HL-60/S4 (cell line): ENCODE results near the gene NMNAT3.
"Not testable (repeated sequence)": the region's sequence is repeated elsewhere in the genome, so short reads cannot be mapped to it uniquely, and the experiment has no call there.

ENCODE experiments used
- in situ Hi-C: fragments of 300-500 bp; cut with MboI; formaldehyde crosslinking; loops from 2 replicates; pipeline ENCODE4 v1.14.3; 2022; ENCODE audit warnings: low sequenced_read_pairs

Gene NMNAT3

GRCh38 chr3:139639662-139640061, 38.1 kb downstream of the NMNAT3 start:
- in situ Hi-C loops = no loop called here

GRCh38 chr3:139638518-139638917, 39.3 kb downstream of the NMNAT3 start:
- in situ Hi-C loops = no loop called here

DNA sequence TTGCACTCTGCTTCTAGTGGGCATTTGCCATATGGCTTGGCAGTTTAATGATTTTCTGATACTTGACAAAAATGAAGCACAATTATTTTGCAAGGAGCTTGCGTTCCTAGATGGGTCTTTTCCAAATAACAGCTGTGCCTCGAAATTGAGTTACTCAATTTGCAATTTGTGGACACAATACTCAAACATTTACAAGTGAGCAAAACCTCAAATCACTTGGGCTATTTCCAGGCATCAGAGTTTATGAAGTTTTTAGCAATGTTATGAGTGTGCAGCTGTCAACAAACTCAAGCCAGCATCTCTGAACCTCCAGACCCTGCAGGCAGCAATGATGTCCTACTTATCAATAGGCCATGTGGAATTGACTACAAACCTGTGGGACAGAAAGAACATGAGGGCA, 41.3 kb downstream of the NMNAT3 start:
- in situ Hi-C loops = no loop called here

DNA sequence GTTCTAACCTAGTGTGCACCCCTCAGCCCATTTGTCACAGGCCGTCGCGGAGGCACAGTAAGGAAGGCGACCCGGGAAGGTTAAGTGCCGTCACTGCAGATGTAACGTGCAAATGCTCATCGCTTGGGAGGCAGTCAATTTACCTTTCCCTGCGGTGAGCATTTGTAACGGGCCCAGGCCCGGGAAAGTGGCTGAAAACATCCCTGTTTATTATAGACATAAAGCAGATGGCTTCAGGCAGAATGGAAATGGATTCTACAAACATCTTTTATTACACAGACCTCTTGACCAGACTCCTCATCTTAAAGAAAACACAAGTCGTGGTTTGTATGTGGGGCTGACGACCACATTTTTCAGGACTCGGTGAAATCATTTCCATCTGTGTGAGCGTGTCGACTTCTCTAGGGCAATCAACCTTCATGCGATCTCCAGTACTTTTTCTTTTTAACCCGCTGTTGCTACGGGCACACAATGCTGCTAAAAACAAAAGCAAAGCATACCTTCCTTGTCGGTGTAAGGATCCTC, 43.6 kb downstream of the NMNAT3 start:
- in situ Hi-C loops = no loop called here

GRCh38 chr3:139633511-139633910, 44.3 kb downstream of the NMNAT3 start:
- in situ Hi-C loops = no loop called here

DNA sequence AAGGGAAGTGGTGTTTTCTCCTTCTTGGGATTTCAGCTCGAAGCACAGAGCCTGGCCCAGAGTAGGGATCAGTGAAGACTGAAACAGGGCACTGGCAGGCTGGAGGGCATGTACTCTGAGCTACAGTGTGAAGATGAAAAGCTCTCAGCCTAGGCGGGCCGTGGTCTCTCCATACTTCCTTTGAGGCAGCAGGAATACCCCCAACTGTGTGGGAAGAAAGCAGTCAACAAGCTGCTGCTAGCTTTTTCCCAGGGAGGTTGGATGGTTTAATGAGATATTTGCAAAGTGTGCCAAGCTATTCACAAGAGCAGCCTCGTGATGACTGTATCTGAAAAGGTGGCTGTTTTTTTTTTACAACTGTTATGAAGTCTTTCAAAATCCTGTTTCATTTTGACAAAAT, 47.2 kb downstream of the NMNAT3 start:
- in situ Hi-C loops = no loop called here

GRCh38 chr3:139629033-139629432, 48.7 kb downstream of the NMNAT3 start:
- in situ Hi-C loops = no loop called here

DNA sequence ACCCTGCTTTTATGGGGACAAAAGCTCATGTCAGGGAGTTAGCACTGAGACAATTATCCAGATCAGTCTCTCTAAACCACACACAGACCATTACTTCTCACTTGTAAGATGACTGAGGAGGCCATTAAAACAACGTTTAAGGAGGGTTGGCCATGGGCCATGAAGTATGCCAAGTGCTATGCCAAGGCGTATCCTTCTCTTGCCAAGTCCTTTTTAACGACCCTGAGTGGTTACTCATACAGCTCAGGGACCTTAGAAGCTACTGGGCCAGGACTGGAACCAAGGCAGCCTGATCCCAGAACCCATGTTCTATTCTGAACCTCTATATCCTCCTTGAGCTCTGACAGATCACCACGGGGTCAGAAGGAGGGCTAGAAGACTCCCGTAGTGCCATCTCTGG, 50.0 kb downstream of the NMNAT3 start:
- in situ Hi-C loops = no loop called here

GRCh38 chr3:139620438-139620837, 57.3 kb downstream of the NMNAT3 start:
- in situ Hi-C loops = no loop called here

- in situ Hi-C loops = no loop called here
These were observed 58.3 kb downstream of the NMNAT3 start for GRCh38 chr3:139619484-139619883.

DNA sequence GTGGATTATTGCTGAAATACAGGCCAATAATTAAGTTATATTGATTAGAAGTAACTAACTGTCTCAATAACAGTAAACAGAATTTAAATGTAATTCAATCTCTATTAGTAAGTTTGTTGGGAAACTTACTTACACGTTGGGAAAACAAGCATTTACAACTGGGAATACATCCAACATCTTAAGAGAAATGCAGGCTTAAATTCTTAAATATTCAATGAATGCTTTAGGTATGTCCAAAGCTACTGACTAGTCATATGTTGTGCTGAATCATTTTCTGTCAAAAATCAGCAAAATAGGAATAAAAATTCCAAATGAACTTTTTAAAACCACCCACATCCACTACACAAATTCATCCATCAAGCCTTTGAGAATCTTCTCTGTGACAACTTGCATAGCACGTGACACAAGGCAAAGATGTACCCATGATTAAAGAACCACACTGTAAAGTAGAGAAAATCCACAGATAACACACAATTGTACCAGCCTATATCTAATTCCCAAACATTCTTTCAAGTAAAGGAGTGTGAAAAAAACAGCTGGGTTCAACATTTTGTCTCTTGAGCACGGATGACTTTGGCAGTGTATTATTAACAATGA, 60.0 kb downstream of the NMNAT3 start:
- in situ Hi-C loops = no loop called here

- in situ Hi-C loops = no loop called here
These were observed 66.2 kb downstream of the NMNAT3 start for GRCh38 chr3:139611528-139611927.

DNA sequence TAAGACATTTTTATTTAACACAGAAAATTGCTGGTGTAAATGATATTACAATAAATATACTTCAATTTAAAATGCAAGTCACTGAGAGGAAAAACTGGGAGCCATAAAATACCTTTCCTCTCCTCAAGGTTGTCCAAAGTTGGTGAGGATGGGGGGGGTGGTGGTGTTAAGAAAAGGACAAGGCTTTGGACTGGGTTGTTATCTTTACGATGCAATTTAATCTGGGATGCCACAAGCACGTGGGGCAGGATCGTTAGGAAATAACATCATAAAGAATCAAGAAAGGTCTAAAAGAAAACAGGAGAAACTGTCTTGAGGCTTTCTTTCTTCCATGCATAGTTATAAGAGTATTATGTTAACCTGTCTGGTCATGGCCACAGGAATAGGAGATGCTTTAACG, 66.9 kb downstream of the NMNAT3 start:
- in situ Hi-C loops = no loop called here

- in situ Hi-C loops = no loop called here
These were observed 68.8 kb downstream of the NMNAT3 start for GRCh38 chr3:139608924-139609323.

GRCh38 chr3:139608108-139608380, 69.7 kb downstream of the NMNAT3 start:
- in situ Hi-C loops = no loop called here

DNA sequence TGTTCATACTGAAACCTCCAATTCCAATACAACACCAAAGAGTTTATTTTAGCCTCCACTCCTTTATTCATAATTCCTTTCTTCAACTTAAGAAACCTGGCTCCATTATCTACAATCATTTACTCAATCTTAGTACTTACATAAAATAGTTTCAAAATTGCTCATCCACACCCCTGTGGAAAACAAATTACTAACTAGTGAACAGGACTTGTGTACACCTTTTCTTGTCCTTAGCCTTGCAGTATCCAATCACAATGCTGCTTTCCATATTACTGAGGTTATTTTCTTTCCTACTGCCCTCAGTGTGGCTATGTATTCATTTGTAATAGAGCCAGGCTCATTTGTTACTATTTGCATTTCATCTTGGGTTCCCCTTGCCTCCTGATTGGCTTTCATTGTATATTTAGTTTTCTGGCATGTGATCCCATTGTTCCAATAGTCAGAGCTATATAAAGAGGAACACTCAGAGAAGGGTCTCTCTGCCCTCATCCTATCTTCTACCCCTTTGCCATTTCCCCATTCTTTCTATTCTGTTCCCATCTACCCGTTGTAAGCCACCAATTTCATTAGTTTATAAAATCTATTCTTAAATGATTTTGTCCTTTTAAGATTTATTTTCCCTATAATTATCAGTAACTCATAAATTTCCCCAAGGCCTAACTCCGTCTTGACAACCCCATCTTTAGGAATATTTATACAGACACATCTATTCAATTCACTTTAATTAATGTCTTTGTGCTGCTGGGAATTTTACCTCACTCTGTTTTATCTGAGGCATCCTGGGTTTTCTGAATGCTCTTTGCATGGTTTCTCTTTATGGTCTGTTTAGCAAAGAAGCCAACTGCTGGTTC, 70.3 kb downstream of the NMNAT3 start:
- in situ Hi-C loops = no loop called here

DNA sequence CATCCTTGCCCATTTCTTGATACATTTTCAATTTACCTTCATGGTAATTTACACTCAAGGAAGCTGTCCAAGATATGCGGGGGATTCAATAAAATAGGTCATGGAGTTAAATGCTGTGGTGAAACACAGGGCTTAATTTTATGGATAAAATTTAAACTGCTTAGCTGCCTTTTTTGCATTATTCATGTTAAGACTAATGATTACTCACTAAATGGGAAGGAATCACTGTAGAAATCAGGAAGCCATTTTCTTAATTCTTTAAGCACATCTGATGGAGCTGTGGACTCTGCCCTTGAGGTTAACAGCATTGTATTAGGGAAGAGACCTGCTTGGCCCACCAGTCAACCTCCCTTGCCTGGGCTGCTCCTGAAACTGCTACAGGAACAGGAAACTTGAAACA, 75.8 kb downstream of the NMNAT3 start:
- in situ Hi-C loops = no loop called here

- in situ Hi-C loops = no loop called here
These were observed 76.4 kb downstream of the NMNAT3 start for GRCh38 chr3:139601191-139601961.

DNA sequence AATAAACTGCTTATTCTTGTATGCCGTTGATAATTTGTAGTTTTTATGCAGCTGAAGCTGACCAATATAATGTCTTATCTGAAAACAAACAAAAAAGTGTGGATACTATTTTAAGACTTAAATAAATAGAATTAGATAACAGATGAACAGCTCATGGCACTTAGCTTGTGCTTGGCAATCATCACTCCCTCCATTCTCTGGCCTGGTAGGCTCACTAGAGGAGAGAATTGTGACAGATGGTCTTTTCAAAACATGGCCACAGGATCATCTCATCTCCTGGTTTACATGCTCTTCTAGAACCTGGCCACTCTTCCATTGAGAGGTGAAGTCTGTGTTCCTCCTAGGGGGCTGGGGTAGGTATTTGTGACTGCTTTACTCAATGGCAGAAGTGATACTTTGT, 79.8 kb downstream of the NMNAT3 start:
- in situ Hi-C loops = no loop called here

- in situ Hi-C loops = not testable (repeated sequence)
These were observed 86.6 kb downstream of the NMNAT3 start for GRCh38 chr3:139591186-139591585.

DNA sequence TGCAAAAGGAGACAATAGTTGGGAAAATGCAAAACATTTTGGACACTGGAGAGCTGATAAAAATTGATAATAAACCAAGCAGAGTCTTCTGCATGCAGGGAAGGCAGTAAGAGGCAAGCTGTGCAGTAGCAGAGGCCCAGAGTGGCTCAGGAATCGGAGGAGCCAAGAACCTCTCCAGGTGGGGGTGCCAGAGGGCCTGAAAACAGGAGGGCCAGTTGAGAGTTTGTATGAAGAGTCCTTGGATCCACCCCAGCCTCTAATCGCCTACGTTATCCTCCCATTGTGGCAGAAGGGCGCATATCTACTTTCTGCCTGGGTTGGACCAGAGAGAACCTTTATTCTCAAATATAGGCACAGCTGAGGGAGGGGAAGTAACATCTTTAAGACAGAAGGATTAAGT, 89.3 kb downstream of the NMNAT3 start:
- in situ Hi-C loops = no loop called here

DNA sequence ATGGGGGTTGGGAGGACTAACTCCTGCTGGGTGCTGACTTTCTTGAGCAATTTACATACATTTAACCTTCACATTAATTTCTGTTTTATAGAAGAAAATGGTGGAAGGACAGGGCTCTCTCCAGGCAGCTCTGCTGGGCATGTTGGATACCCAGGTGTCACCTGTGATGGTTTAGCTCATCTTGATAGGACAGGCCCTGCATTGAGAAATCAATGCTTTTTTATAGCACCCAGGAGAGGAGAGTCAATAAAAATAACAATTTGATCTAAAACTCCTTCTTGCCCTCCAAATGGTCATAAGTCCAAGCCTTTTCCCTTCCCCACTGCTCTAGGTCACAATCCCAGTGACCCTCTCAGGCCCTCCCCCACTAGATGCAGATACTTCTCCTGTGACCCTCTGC, 90.0 kb downstream of the NMNAT3 start:
- in situ Hi-C loops = no loop called here
